ENCODE data around the gene IBTK.

IBTK gene

GRCh38 chr6:82246802-82247504, 591 bp downstream of the IBTK start:
- TF ChIP-seq, protein P1, sequence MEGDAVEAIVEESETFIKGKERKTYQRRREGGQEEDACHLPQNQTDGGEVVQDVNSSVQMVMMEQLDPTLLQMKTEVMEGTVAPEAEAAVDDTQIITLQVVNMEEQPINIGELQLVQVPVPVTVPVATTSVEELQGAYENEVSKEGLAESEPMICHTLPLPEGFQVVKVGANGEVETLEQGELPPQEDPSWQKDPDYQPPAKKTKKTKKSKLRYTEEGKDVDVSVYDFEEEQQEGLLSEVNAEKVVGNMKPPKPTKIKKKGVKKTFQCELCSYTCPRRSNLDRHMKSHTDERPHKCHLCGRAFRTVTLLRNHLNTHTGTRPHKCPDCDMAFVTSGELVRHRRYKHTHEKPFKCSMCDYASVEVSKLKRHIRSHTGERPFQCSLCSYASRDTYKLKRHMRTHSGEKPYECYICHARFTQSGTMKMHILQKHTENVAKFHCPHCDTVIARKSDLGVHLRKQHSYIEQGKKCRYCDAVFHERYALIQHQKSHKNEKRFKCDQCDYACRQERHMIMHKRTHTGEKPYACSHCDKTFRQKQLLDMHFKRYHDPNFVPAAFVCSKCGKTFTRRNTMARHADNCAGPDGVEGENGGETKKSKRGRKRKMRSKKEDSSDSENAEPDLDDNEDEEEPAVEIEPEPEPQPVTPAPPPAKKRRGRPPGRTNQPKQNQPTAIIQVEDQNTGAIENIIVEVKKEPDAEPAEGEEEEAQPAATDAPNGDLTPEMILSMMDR (IDR thresholded peaks at IDR 0.05; ENCODE audit: low read depth, low read length, missing control alignments) = peak; percentile 15
- DNase-seq (ENCODE audit: low read depth) = no peak
- H3K4me3 ChIP-seq (ENCODE audit: low read depth, low read length) = peak overlapping the region; percentile 88
- in situ Hi-C loops (cut with HindIII; ENCODE audit: low sequenced_read_pairs) = no loop called here

DNA sequence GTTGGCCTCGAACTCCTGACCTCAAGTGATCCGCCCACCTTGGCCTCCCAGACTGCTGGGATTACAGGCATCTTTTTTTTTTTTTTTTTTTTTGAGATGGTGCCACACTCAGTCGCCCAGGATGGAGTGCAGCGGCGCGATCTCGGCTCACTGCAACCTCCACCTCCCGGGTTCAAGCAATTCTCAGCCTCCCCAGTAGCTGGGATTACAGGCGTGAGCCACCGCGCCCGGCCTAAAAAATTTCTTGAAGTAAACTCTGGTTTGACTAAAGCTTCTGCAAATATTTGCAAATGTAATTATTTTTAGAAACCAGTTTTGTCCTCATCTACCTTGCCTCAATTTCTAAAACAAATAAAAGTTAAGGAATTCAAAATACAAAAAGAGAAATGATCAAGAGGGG, 1.2 kb downstream of the IBTK start:
- no peak for DNase-seq (ENCODE audit: low read depth)
- H3K4me3 ChIP-seq (ENCODE audit: low read depth, low read length) = peak overlapping the region; percentile 88
- in situ Hi-C loops (cut with HindIII; ENCODE audit: low sequenced_read_pairs) = no loop called here
- TF ChIP-seq, protein P1 (IDR thresholded peaks at IDR 0.05; ENCODE audit: low read depth, low read length, missing control alignments) = no peak

DNA sequence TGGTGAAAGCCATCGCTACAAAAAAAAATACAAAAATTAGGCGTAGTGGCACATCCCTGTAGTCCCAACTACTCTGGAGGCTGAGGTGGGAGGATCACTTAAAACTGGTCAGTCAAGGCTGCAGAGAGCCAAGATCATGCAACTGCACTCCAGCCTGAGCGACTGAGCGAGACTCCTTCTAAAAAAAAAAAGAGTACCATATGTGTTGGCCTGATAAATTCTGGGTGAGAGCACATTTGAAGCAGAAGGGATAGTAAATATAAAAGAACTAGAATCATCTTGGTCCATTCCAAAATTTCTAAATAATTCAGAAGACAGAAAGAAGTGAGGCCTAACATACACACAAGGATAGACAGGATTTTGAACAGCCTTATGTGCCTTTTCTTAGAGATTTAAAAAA, 2.2 kb downstream of the IBTK start:
- TF ChIP-seq, protein P1 (IDR thresholded peaks at IDR 0.05; ENCODE audit: low read depth, low read length, missing control alignments) = no peak
- no peak for DNase-seq (ENCODE audit: low read depth)
- in situ Hi-C loops (cut with HindIII; ENCODE audit: low sequenced_read_pairs) = no loop called here
- H3K4me3 ChIP-seq (ENCODE audit: low read depth, low read length) = no peak overlapping the region

DNA sequence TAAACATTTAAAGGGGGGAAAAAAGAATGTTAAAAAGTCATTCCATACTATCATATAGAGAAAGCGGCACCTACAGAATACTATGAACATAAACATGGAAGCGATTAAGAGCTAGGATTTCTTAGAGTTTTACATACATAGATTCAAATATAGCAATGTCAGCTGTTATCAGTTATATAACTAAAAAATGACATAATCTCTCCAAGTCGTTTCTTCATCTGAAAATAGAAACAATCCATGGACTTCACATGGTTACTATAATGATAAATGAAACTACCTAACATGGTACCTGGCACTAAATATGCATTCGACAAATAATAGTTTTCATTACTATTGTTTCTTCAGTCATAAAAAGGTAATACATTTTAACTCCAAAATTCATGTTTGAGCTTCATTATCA, 3.7 kb downstream of the IBTK start:
- TF ChIP-seq, protein P1 (IDR thresholded peaks at IDR 0.05; ENCODE audit: low read depth, low read length, missing control alignments) = no peak

DNA sequence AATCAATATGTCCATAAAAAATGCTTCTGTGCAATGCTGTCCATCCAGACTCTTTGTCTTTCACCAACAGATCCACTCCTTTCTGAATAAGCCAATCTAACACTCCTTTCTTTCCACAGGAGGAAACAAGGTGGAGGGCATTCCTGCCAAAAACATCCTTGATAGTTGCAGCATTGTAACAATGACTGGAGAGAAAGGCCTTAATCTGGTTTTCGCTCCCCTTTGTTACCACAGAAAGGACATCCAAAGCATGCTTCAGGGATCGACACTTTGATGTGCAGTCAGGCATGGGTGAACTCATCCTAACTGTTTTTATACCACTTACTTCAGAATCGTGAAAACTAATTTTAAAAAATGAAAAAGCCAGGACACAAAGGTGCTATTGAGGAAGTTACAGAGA, 7.4 kb downstream of the IBTK start:
- no peak overlapping the region for H3K4me3 ChIP-seq (ENCODE audit: low read depth, low read length)
- in situ Hi-C loops (cut with HindIII; ENCODE audit: low sequenced_read_pairs) = no loop called here
- TF ChIP-seq, protein P1 (IDR thresholded peaks at IDR 0.05; ENCODE audit: low read depth, low read length, missing control alignments) = no peak
- DNase-seq (ENCODE audit: low read depth) = no peak

More for the DNA sequence above, 3.7 kb downstream of the IBTK start:
- H3K4me3 ChIP-seq (ENCODE audit: low read depth, low read length) = no peak overlapping the region
- in situ Hi-C loops (cut with HindIII; ENCODE audit: low sequenced_read_pairs) = no loop called here
- DNase-seq (ENCODE audit: low read depth) = no peak

DNA sequence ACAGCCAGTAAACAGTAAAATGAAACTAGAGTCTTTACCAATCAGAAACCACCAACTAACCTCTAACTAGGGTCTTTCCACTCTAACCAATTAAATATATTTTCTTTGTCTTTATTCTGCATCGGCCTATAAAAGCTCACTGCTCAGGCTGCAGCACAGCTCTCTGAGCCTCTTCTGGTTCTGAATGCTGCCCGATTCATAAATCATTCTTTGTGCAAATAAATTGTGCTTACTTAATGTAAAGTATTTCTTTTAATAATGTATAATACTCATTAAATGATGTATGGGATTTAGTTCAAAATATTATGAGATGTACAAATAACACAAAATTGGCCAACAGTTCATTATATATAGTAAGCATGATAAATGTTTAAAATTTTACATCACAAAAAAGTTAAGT, 7.9 kb downstream of the IBTK start:
- in situ Hi-C loops (cut with HindIII; ENCODE audit: low sequenced_read_pairs) = no loop called here
- TF ChIP-seq, protein P1 (IDR thresholded peaks at IDR 0.05; ENCODE audit: low read depth, low read length, missing control alignments) = no peak
- no peak for DNase-seq (ENCODE audit: low read depth)
- H3K4me3 ChIP-seq (ENCODE audit: low read depth, low read length) = no peak overlapping the region
